ENCODE results near the gene HLA-B.
A peak's percentile ranks its signal among the peaks of the same experiment; 100 is the strongest.

Gene HLA-B

GRCh38 chr6:31308050-31308844 lies 48.7 kb downstream of the HLA-B start:
- peak; percentile 93 for DNase-seq (ENCODE audit: low read depth, low spot score)

- no peak for DNase-seq (ENCODE audit: low read depth, low spot score)
Measured at GRCh38 chr6:31307669-31308049, 49.3 kb downstream of the HLA-B start.

GRCh38 chr6:31305703-31306219 lies 51.2 kb downstream of the HLA-B start:
- DNase-seq (ENCODE audit: low read depth, low spot score), result no peak

- DNase-seq (ENCODE audit: low read depth, low spot score), result no peak
Measured at GRCh38 chr6:31304683-31305082, 52.3 kb downstream of the HLA-B start.
